Activated CD4-positive, CD25-positive, alpha-beta regulatory T cell treated with anti-CD3 and anti-CD28 coated beads, Interleukin-2, amount 50 U/mL, for 72 hours (primary cell): ENCODE data around the gene NFATC1.

ENCODE experiments used
- DNase-seq: peaks from one replicate; pipeline ENCODE4 v3.0.0; 2021

NFATC1 gene

GRCh38 chr18:79542876-79543750 is 147.4 kb downstream of the NFATC1 start:
- DNase-seq, result no peak

DNA sequence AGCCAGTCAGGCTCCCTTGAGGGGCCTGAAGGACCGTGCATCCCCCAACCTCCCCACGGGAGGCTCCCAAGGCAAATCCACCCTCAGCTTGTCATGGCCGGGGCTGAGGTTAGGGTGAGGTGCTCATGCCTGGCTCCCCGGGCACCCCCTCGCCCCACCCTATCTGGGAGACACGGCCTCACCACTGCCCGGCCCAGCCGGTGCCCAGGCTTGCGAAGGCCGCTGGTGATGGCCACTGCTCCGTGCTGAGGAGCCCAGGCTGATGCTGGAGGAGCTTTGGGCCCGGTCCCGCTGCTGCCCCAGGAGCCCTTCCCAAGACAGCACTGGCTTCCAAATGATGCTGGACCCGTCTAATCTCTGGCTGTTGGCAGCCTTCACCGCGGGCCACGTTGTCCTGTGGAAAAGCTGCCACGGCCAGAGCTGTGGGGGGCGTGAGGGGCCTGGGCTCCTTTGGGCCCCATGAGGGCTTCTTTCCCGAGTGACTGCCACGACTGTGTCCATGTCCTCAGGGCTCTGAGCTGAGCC is 148.2 kb downstream of the NFATC1 start:
- DNase-seq, result no peak

DNA sequence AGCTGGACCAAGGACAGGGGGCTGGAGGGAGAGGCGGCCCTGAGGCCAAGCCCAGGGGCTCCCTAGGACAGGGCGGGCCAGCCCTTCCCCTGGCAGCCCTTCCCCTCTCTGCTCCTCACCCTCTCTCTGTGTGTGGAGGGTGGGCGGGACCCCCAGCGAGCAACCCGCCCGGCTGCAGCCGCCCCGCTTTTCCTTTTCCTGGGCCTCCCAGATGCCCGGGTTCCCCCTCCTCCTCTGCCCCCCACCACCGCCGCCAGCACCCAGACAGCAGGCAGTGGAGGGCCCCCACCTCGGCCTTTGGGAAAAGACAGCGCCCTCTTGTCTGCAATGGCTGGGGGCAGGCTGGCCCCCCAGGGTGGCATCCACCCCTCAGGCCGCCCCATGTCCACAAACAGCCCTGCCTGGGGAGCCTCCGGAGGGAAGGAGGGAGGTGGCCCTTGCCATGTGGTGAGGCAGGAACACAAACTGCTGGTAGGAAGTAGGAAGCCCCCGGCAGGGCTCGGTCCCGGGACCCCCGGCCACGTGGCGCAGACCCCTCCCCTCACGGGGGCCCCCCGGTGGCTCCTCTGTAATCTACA is 148.7 kb downstream of the NFATC1 start:
- DNase-seq, result no peak

GRCh38 chr18:79545255-79545654 is 149.5 kb downstream of the NFATC1 start:
- DNase-seq, result no peak

GRCh38 chr18:79545736-79546171 is 150.0 kb downstream of the NFATC1 start:
- no peak for DNase-seq

DNA sequence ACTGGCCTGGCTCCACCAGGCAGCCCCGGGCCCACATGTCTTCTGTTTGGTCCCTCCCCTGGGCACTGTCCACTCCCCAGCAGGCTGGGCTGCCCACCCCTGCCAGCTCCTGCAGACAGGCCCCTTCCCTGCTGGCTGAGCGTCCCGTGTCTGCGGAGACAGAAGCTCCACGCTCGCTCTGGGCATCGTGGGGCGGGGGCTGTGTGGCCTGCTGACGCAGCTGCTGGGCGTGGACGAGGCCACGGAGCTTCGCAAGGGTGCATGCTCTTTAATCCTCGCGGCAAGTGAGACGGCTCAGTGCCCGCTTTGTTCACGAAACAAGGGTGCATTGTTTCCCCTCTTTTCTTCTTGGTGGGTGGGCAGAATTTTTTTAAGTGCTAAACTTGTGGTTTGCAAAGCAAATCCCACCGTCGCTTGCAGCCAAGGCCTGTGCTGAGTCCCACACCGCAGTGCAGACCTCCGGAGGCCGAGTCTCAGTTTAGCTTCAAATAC is 151.1 kb downstream of the NFATC1 start:
- DNase-seq, result no peak

DNA sequence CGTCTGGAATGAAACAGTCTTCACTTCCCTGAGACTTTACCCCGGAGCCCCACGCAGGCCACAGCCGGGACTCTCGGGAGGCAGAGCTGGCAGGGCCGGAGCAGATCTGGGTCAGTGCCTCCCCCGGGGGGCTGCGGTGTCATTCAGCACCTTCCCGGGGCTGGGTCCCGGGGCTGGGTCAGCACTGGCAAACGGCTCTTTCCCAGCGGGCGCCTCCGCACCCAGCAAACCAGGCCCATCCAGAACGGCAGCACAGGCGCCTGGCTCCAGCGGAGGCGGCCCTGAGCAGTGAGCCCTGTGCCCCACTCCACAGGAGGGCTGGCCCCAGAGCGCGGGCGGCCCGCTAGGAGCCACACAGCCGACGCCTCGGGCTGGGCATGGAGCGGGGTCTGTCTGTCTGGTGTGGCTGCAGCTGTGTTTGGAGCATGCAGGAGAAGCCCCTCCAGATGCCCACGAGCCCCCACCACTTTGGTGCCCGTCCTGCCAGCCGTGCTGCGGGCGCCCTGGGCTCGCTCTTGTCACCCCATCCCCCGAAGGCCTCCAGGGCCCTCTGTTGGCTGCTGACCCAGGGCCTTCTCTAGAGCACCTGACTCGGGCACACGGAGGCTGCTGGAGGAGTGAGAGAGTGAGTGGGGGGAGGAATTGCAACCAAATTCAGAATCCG is 151.8 kb downstream of the NFATC1 start:
- no peak for DNase-seq

DNA sequence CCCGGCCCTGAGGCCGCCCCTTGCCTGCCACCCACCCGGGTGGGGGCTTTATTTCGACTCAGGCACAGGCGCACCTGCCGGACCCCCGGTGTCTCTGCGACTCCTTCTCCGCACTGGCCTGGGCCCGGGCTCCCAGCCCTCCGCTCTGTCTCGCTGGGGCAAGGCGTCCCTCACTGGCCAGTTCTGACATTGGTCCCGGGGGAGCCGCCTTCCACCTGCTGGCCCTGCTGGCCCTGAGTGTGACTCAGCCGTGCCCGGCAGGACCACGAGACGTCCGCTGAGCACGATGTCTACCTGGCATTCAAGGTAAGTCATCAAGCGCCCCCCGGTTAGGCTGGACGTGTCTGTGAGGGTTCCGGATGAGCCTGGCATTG is 152.3 kb downstream of the NFATC1 start:
- DNase-seq, result no peak

DNA sequence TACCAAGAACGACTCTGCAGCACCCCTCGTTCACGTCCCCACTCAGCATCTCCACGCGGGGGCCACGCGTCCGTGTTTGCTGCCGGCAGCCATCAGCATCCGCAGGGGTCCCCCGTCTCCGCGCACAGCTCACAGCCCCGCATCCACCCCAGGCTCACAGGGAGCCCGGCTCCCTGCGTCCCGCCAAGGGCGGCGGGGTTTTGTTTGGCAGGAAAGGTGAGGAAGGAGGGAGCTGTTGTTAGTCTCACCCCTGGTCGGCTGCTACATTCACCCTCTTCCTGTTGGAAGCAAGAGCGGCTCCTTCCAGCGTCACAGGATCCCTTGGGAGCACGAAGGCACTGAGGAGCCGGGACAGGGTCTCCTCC is 152.9 kb downstream of the NFATC1 start:
- DNase-seq, result no peak

GRCh38 chr18:79548986-79549637 is 153.4 kb downstream of the NFATC1 start:
- DNase-seq, result no peak

DNA sequence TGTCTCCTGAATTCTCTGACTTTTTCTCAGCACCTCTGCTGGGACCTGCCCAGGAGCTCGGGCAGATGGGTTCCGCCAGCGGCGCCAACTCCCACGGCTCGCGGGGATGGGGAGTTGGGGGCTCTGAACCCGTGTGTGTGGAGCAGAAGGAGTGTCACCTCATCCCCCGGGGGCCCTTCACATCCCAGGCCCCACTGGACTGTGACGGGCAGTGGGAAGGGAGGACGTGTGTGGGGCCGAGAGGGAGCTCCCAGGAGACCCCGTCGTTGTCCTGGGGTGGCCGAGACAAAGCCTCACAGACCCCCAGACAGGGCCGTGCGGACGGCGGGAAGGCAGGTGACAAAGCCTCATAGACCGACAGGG is 153.9 kb downstream of the NFATC1 start:
- no peak for DNase-seq

- no peak for DNase-seq
Measured at GRCh38 chr18:79552140-79552631, 156.5 kb downstream of the NFATC1 start.

DNA sequence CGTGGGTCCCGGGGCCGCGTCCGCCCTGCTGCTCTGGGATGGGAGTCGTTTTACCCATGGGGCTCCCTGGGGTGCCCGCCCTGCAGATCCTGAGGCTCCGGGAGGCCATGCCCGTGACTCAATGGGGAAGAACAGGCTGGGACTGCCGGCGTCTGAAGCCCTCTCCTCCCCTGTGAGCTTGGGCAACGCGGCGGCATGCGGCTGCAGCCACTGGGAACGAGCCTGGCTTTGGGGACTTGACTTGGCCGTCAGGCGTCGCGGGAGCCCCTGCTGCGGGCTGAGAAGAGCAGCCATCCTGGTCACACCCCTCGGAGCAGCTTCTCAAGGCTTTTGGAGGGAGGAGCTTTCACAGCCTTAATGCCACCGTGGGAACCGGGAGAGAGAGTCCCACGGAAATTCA is 157.0 kb downstream of the NFATC1 start:
- DNase-seq, result no peak

DNA sequence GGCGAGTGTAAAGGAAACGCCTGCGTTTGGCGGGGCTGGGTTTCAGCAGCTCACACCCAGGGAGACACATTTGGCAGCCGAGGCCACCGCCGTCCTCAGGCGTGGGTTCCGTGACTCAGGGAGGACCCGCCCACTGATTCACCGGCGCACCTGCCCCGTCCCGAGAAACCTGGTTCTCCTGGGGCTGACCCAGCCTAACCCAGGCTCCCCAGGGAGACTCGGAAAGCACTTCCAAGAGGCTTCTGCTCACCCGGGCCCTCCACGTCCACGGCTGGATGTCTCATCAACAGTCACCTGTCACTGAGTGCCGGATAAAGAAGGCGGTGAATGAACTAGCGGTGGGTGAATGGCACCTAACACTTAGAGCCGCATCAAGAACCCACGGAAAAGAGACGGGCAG is 157.4 kb downstream of the NFATC1 start:
- no peak for DNase-seq

GRCh38 chr18:79553696-79554095 is 158.0 kb downstream of the NFATC1 start:
- DNase-seq, result no peak

DNA sequence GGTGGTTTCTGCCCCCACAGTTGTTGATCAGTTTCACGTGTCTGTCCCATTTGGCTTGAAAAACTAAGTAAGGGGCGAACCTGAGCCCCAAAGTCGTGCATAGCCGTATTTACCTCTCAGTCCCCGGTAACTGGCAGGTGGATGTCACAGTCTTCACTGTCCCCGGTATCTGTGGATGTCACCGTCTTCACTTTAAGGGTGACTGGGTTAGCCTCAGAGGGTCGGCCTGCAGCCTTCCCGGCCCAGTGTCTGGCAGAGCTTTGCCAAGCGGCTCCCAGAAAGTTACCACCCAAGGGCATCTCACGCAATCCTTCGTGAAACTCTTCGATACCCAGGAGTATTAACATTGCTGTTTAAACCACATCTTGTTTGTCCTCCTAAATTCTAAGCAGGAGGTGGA is 158.6 kb downstream of the NFATC1 start:
- DNase-seq, result no peak

DNA sequence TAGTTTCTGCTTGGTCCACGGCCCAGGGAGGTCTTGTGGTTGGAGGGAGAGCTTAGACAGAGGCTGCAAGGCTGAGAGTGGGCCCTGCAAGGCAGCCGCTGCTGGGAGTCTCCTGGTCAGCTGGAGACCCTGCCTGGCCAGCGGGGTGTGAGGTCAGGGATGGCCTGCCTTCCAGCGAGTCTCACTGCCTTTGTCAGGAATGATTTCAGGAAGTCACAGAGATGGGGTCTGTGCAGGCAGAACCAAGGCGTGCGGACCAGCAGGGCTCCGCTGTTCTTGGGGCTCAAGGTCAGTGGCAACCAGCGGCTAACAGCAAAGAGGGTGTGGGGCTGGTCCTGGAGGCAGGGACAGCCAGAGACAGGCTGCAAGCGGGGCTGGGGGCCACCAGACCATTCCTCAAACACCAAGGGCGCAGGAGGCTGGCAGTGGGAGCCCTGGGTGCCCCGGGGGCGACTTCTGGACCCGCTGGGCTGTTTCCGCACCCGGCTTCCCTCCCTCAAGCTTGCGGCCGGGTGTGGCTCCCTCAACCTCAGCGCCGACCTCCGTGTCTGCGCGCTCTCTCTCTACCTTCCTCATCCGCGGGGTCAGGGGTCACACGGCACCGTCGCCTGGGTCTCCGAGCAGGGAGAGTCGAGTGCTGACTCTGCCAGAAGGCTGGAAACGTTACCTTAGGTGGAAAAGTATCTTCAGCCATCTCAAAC is 159.4 kb downstream of the NFATC1 start:
- DNase-seq, result no peak

- DNase-seq, result no peak
Measured at GRCh38 chr18:79555885-79556284, 160.2 kb downstream of the NFATC1 start.

DNA sequence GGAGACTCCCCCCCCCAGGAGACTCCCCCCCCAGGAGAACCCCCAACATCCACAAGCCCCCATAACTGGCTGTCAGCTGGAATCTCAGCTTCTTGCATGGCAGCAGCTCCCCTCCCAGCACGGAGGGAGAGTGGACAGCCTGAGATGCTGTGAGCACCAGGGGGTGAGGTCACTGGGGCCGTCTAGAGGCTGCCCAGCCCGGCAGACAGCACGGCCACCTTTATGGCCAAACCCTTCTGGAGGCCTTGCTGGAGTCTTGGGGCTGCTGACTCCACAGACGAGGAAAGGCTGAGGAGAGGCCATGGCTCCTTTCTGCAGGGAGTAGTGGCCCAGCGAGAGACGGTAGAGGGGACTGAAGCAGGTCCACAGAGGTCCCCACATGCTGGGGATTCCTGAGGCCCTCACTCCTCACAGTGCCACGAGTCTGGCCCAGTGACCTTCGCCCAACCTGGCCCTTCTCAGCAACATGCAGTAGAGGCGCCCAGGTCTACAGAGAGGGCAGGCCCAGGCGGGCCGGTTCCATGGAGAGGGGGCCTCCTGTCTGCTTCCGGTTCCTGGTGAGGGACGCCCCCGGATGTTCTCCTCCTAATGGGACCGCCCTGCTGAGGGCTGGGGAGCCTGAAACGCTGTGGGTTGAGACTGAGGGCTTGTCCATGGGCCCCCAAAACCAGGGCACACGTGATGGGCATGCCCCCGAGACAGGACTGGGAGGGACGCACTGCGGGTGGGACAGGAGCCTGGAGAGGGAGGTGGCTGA is 161.3 kb downstream of the NFATC1 start:
- no peak for DNase-seq

DNA sequence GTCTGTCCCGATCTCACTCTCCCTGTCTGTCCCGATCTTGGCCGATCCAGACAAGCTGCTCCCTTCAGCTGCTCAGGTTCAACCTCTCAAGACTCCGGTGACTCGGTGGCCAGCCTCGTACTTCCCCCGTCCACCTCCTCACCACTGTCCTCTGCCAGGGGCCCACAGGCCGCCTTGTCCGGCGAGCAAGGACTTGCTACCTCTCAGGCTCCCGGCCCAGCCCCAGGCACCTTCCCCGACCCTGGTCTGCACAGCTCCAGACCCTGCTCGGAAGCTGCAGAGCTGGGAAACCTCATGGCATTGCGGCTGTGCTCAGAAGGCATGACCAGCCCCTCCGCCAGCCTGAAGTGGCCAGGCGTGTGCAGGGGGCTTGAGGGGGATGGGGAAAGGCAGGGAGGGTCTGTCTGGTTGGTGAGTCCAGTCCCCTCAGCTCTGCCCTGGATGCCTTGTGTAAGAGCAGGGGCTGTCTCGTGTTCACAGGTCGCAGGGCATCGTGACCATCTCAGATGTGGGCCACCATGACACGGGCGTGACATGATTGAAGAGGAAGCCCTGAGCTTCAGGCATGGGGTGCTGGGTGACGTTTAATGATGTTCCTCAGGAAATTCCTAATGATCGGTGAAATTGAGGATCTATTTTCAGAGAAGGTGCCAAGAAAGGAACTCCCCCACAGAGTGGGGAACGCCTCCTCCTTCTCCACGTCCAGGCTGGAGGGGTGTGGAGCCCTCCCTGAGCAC is 162.6 kb downstream of the NFATC1 start:
- DNase-seq, result no peak

DNA sequence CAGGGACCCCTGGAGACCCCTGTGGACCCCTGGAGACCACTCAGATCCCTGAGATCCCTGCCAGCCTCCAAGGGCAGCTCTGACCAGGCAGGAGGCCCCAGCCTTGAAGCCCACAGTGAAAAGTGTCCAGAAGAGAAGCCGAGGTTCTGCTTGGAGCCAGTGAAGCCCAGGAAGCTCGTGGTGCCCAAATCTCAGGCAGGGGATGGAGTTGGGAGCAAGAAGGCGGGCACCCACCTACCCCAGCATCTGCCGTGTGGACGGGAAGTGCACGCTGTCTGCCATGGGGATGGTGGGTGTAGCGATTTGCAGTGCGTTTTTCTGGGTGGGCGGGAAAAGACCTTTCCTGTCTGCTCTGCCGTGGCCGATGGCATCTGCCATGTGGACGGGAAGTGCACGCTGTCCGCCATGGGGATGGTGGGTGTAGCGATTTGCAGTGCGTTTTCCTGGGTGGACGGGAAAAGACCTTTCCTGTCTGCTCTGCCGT is 163.2 kb downstream of the NFATC1 start:
- DNase-seq, result no peak
